Measurements from ENCODE around the gene LY6G5C.

GRCh38 chr6:31687860-31688693, 7.2 kb upstream of the LY6G5C start:
- TF ChIP-seq ZFX (IDR thresholded peaks at IDR 0.05) (no peak), CTCF (conservative IDR thresholded peaks at IDR 0.05) (no peak)
